ENCODE data around the gene CRIP3.

GRCh38 chr6:43311666-43312065 is 3.0 kb upstream of the CRIP3 start:
- TF ChIP-seq ZNF214 (tag by site-specific recombination; IDR thresholded peaks at IDR 0.05; ENCODE audit: borderline replicate concordance) (no peak), CTCF (tag by site-specific recombination; IDR thresholded peaks at IDR 0.05) (no peak), TSHZ1 (tag by site-specific recombination; IDR thresholded peaks at IDR 0.05; ENCODE audit: borderline replicate concordance) (no peak), KLF17 (tag by site-specific recombination; IDR thresholded peaks at IDR 0.05) (no peak), YY1 (tag by site-specific recombination; IDR thresholded peaks at IDR 0.05) (no peak), ZNF555 (tag by site-specific recombination; conservative IDR thresholded peaks at IDR 0.05) (no peak), SP2 (tag by site-specific recombination; IDR thresholded peaks at IDR 0.05) (no peak), ZNF311 (tag by site-specific recombination; IDR thresholded peaks at IDR 0.05; ENCODE audit: borderline replicate concordance) (no peak)
